DND-41 (cell line): ENCODE measurements around the gene HPS5.
"Not testable (repeated sequence)": the region's sequence is repeated elsewhere in the genome, so short reads cannot be mapped to it uniquely, and the experiment has no call there.

Source experiments
- ATAC-seq: fragments of 200-7000 bp; cut with Tn5 transposase; 3 replicates; pipeline ENCODE4 v1.9.1; 2021; ENCODE audit warnings: low read depth; ENCODE audit not compliant: insufficient read depth
- DNase-seq: peaks from one replicate; pipeline ENCODE4 v3.0.0-alpha.2; 2020
- H2AFZ ChIP-seq: 2 replicates; pipeline ENCODE4 v1.6.0; 2012; ENCODE audit warnings: low read depth, low read length
- H3K27ac ChIP-seq: 2 replicates; pipeline ENCODE4 v1.5.1; 2012; ENCODE audit warnings: low read length, inconsistent platforms
- H3K27me3 ChIP-seq: fragments of 200-600 bp; sonication (generic); 2 replicates; pipeline ENCODE4 v1.6.0; 2012; ENCODE audit warnings: low read length, mild to moderate bottlenecking, inconsistent platforms; ENCODE audit not compliant: insufficient read depth, poor library complexity
- H3K36me3 ChIP-seq: 2 replicates; pipeline ENCODE4 v1.5.1; 2012; ENCODE audit warnings: low read length, inconsistent platforms; ENCODE audit not compliant: insufficient read depth
- H3K4me1 ChIP-seq: 2 replicates; pipeline ENCODE4 v1.5.1; 2012; ENCODE audit warnings: mild to moderate bottlenecking, low read length; ENCODE audit not compliant: insufficient read depth
- H3K4me2 ChIP-seq: 2 replicates; pipeline ENCODE4 v1.6.0; 2012; ENCODE audit warnings: mild to moderate bottlenecking, moderate library complexity, low read length, inconsistent platforms; ENCODE audit not compliant: insufficient read depth
- H3K4me3 ChIP-seq, 2 experiments: fragments of 200-600 bp in 1 of 2; shearing (Covaris generic) in 1 of 2; 2 replicates each; pipeline ENCODE4 v1.5.1; 2012 to 2016; ENCODE audit warnings: inconsistent platforms in 2 of 2, low read length in 2 of 2, mild to moderate bottlenecking in 2 of 2, low read depth in 1 of 2, moderate library complexity in 1 of 2
- H3K79me2 ChIP-seq: 2 replicates; pipeline ENCODE4 v1.6.0; 2012; ENCODE audit warnings: low read length, inconsistent platforms; ENCODE audit not compliant: insufficient read depth
- H3K9ac ChIP-seq: 2 replicates; pipeline ENCODE4 v1.6.0; 2012; ENCODE audit warnings: low read depth, mild to moderate bottlenecking, inconsistent platforms, low read length, moderate library complexity
- H3K9me3 ChIP-seq: 2 replicates; pipeline ENCODE4 v1.5.1; 2012; ENCODE audit warnings: low read length, moderate library complexity, mild to moderate bottlenecking, inconsistent platforms; ENCODE audit not compliant: insufficient read depth, severe bottlenecking
- H4K20me1 ChIP-seq: 2 replicates; pipeline ENCODE4 v1.6.0; 2012; ENCODE audit warnings: low read length; ENCODE audit not compliant: insufficient read depth
- EZH2 ChIP-seq: IDR thresholded peaks from 3 replicates; pipeline ENCODE4 v1.6.1; 2012; ENCODE audit warnings: borderline replicate concordance, low read depth, mild to moderate bottlenecking, moderate library complexity, low read length, inconsistent platforms; ENCODE audit not compliant: severe bottlenecking
- TF ChIP-seq, protein P1 (sequence below): IDR thresholded peaks from 2 replicates; pipeline ENCODE4 v1.5.1; 2012; ENCODE audit warnings: borderline replicate concordance, low read length, moderate library complexity, mild to moderate bottlenecking; ENCODE audit not compliant: poor library complexity, severe bottlenecking; ENCODE audit errors: extremely low read depth

The HPS5 gene

DNA sequence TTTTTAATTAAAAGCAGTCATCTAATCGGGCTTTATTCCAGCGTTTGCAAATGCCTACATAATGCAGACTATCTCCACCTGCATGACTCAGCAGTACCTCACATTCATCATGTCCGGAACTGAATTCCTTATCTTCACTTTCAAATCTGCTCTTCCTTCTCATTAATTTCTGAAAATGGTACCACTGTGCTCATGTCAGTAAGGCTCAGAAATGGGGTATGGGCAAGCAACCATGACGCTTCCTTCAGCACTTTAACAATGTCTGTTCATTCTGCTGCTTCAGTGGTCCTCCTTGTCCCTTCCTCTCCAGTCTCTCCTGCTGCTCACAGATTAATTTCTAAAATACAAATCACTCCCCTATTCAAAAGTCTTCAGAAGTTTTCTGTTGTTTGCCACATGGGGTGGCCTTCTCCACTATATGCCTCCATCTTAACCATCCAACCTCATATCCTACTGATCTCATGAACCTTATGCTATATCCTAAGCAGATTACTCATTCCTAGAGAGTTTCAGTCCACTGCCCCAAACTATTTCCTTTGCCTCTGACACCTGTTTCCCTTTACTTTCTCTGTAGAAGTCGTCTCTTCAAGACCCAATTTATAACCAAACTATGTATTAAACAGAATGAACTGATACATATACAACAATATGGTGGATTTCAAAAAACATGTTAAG lies 7.4 kb upstream of the HPS5 start:
- Histone ChIP-seq H3K27ac (no peak overlapping the region), H3K4me3 (no peak overlapping the region), H3K9ac (no peak overlapping the region), H3K4me2 (no peak overlapping the region), H3K9me3 (no peaks in the 10 kb centered on the region), H2AFZ (no peak overlapping the region), H4K20me1 (peaks cover 17% of the 10 kb centered on the region), H3K79me2 (peaks cover 80% of the 10 kb centered on the region), H3K27me3 (no peaks in the 10 kb centered on the region), H3K36me3 (peaks cover 68% of the 10 kb centered on the region), H3K4me1 (peaks cover 16% of the 10 kb centered on the region)
- ATAC-seq = no peak
- no peak for DNase-seq
- no peak for TF ChIP-seq EZH2

DNA sequence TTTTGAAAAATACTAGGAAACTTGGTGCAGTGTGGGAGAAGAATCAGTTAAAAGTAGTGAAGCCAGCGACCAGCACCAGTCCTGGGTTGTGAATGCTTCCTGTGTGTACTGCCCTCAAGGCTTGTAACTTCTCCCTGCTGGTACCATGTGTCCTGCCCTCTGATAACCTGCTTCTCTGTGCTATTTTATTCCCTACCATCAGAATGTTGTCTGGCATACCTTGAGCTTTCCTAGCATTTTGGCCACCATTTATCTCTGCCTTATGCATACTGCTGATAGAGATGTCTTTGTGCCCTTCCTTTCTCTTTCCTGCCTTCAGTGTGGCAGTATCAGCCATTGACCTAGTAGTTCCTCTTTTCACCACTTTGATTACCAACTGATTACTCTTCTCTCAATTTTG lies 2.4 kb upstream of the HPS5 start:
- Histone ChIP-seq H4K20me1 (peaks cover 10% of the 10 kb centered on the region; the same call in 1 of the 2 replicates), H3K4me1 (peaks cover 53% of the 10 kb centered on the region), H3K4me2 (peak overlapping the region; percentile 77), H3K9me3 (no peaks in the 10 kb centered on the region), H3K27me3 (no peaks in the 10 kb centered on the region), H3K4me3 (peak overlapping the region in 1 of 2 experiments; percentile 68; a peak in 2 of 4 replicates), H3K79me2 (peaks cover 92% of the 10 kb centered on the region), H3K9ac (peak overlapping the region; percentile 66), H3K36me3 (peaks cover 36% of the 10 kb centered on the region), H2AFZ (no peak overlapping the region), H3K27ac (peak overlapping the region; percentile 96)
- ATAC-seq (no peak), DNase-seq (no peak)
- TF ChIP-seq EZH2 = no peak

DNA sequence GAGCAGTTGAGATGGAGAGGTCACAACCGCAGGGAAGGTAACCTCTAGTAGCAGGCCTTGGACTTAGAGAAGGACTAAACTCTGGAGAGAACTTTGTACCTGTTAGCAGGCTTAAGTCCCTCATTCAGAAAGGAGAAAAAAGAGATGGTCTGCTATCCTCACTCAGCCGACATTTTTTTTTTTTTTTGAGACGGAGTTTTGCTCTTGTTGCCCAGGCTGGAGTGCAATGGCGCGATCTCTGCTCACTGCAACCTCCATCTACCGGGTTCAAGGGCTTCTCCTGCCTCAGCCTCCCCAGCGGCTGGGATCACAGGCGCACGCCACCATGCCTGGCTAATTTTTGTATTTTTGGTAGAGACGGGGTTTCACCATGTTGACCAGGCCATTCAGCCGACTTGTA lies 1.9 kb upstream of the HPS5 start:
- H3K27ac ChIP-seq = peak overlapping the region; percentile 96; the same call in 1 of the 2 replicates

DNA sequence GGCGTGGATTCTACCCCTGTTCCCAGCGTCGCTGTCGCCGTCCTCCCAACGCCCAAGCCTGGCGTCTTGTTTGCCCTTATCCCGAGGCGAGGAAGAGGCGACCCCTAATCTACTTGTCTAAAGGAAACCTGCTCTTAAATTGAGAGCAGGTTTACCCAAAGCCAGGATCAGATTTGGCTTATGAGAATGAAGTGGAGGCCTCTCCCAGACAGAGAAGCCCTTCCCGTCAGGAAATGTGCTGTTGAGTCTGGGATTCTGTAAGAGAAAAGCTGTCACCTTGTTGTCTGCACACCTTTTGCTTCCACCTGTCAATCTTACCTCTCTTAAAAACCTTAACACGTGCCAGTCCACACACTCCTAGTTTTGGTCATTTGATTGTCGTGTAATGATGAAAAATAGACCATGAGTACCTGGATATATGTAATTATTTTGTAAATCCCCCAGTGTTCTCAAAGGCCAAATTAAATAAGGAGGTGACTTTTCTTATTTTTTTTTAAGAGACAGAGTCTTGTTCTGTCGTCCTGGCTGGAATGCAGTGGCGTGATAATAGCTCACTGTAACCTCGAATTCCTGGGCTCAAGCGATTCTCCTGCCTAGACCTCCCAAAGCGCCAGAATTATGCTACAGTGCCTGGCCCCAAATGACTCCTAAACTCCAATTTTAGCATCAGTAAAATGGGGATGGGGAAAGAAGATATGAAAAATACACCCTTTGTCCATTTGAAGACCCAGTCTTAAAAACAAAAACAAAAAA lies 1.1 kb upstream of the HPS5 start:
- peak overlapping the region; percentile 66 for H2AFZ ChIP-seq
- peak overlapping the region; percentile 50 to 68 for H3K4me3 ChIP-seq
- DNase-seq (no peak), ATAC-seq (no peak)
- peaks cover 30% of the 10 kb centered on the region for H3K36me3 ChIP-seq
- H3K79me2 ChIP-seq = peaks cover 95% of the 10 kb centered on the region
- H3K27me3 ChIP-seq = no peaks in the 10 kb centered on the region
- H4K20me1 ChIP-seq = peaks cover 10% of the 10 kb centered on the region; the same call in 1 of the 2 replicates
- peaks cover 59% of the 10 kb centered on the region for H3K4me1 ChIP-seq
- TF ChIP-seq EZH2 = no peak
- peak overlapping the region; percentile 77 for H3K4me2 ChIP-seq
- no peaks in the 10 kb centered on the region for H3K9me3 ChIP-seq
- H3K27ac ChIP-seq = peak overlapping the region; percentile 96
- peak overlapping the region; percentile 66 for H3K9ac ChIP-seq

More for the DNA sequence above, 1.9 kb upstream of the HPS5 start:
- not testable (repeated sequence) for H3K27me3 ChIP-seq, H3K9me3 ChIP-seq, ATAC-seq, DNase-seq, H2AFZ ChIP-seq
- H4K20me1 ChIP-seq = peaks cover 10% of the 10 kb centered on the region; the same call in 1 of the 2 replicates
- peak overlapping the region; percentile 50 to 68; a peak in 3 of 4 replicates for H3K4me3 ChIP-seq
- H3K9ac ChIP-seq = peak overlapping the region; percentile 66
- peaks cover 92% of the 10 kb centered on the region for H3K79me2 ChIP-seq
- peaks cover 31% of the 10 kb centered on the region for H3K36me3 ChIP-seq
- peak overlapping the region; percentile 77 for H3K4me2 ChIP-seq
- H3K4me1 ChIP-seq = peaks cover 58% of the 10 kb centered on the region

- no peak for TF ChIP-seq EZH2
- TF ChIP-seq, protein P1, sequence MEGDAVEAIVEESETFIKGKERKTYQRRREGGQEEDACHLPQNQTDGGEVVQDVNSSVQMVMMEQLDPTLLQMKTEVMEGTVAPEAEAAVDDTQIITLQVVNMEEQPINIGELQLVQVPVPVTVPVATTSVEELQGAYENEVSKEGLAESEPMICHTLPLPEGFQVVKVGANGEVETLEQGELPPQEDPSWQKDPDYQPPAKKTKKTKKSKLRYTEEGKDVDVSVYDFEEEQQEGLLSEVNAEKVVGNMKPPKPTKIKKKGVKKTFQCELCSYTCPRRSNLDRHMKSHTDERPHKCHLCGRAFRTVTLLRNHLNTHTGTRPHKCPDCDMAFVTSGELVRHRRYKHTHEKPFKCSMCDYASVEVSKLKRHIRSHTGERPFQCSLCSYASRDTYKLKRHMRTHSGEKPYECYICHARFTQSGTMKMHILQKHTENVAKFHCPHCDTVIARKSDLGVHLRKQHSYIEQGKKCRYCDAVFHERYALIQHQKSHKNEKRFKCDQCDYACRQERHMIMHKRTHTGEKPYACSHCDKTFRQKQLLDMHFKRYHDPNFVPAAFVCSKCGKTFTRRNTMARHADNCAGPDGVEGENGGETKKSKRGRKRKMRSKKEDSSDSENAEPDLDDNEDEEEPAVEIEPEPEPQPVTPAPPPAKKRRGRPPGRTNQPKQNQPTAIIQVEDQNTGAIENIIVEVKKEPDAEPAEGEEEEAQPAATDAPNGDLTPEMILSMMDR = no peak
- Histone ChIP-seq H3K27me3 (no peaks in the 10 kb centered on the region), H4K20me1 (peaks cover 10% of the 10 kb centered on the region; the same call in 1 of the 2 replicates), H3K79me2 (peaks cover 92% of the 10 kb centered on the region), H3K27ac (peak overlapping the region; percentile 96), H3K4me1 (peaks cover 58% of the 10 kb centered on the region), H3K9ac (peak overlapping the region; percentile 66), H3K4me2 (peak overlapping the region; percentile 95), H2AFZ (peak overlapping the region; percentile 81), H3K36me3 (peaks cover 22% of the 10 kb centered on the region), H3K4me3 (peak overlapping the region; percentile 57 to 68), H3K9me3 (no peaks in the 10 kb centered on the region)
- DNase-seq (no peak), ATAC-seq (peak; percentile 9)
Observed at GRCh38 chr11:18321578-18321968, 367 bp downstream of the HPS5 start.
